Measurements from ENCODE around the gene FOXK2.

- no peak for TF ChIP-seq CTCF (IDR thresholded peaks at IDR 0.05)
- TF ChIP-seq POLR2A (IDR thresholded peaks at IDR 0.05), result no peak
Observed at GRCh38 chr17:82479602-82480001, 39.9 kb upstream of the FOXK2 start.

Data from uterus (tissue), 2 donors.